ENCODE data around the gene CCSER1.

Gene CCSER1

GRCh38 chr4:90951037-90951436 lies 823.8 kb downstream of the CCSER1 start:
- ChIA-PET CTCF (no interaction called here), POLR2A (no interaction called here)
- TF ChIP-seq CTCF (IDR thresholded peaks at IDR 0.05; ENCODE audit: insufficient read depth, low read length, missing control alignments) = no peak
- H3K4me3 ChIP-seq (ENCODE audit: low read depth, low read length) = no peak overlapping the region
- no peak for DNase-seq (ENCODE audit: low read depth, low spot score)

GRCh38 chr4:90958256-90958895 lies 831.2 kb downstream of the CCSER1 start:
- H3K4me3 ChIP-seq (ENCODE audit: low read depth, low read length) = no peak overlapping the region
- ChIA-PET CTCF (no interaction called here), POLR2A (no interaction called here)
- DNase-seq (ENCODE audit: low read depth, low spot score) = no peak
- no peak for TF ChIP-seq CTCF (IDR thresholded peaks at IDR 0.05; ENCODE audit: insufficient read depth, low read length, missing control alignments)

GRCh38 chr4:90960433-90960832 lies 833.2 kb downstream of the CCSER1 start:
- ChIA-PET CTCF (no interaction called here), POLR2A (no interaction called here)
- H3K4me3 ChIP-seq (ENCODE audit: low read depth, low read length) = no peak overlapping the region
- no peak for DNase-seq (ENCODE audit: low read depth, low spot score)
- no peak for TF ChIP-seq CTCF (IDR thresholded peaks at IDR 0.05; ENCODE audit: insufficient read depth, low read length, missing control alignments)

- CTCF ChIA-PET = no interaction called here
- no peak overlapping the region for H3K4me3 ChIP-seq (ENCODE audit: low read depth, low read length)
- TF ChIP-seq CTCF (IDR thresholded peaks at IDR 0.05; ENCODE audit: insufficient read depth, low read length, missing control alignments) = no peak
- DNase-seq (ENCODE audit: low read depth, low spot score) = no peak
- POLR2A ChIA-PET = no interaction called here
Observed at GRCh38 chr4:90960840-90961239, 833.6 kb downstream of the CCSER1 start.

GRCh38 chr4:90970021-90970420 lies 842.8 kb downstream of the CCSER1 start:
- TF ChIP-seq CTCF (IDR thresholded peaks at IDR 0.05; ENCODE audit: insufficient read depth, low read length, missing control alignments) = no peak
- CTCF ChIA-PET = no interaction called here

GRCh38 chr4:90977726-90978125 lies 850.5 kb downstream of the CCSER1 start:
- no peak overlapping the region for H3K4me3 ChIP-seq (ENCODE audit: low read depth, low read length)
- ChIA-PET CTCF (no interaction called here), POLR2A (no interaction called here)
- TF ChIP-seq CTCF (IDR thresholded peaks at IDR 0.05; ENCODE audit: insufficient read depth, low read length, missing control alignments) = no peak
- no peak for DNase-seq (ENCODE audit: low read depth, low spot score)

More at GRCh38 chr4:90970021-90970420, 842.8 kb downstream of the CCSER1 start:
- no peak overlapping the region for H3K4me3 ChIP-seq (ENCODE audit: low read depth, low read length)
- DNase-seq (ENCODE audit: low read depth, low spot score) = no peak
- POLR2A ChIA-PET = no interaction called here

All from AG04449 (cell line).